SK-N-MC (cell line): ENCODE data around the gene MS4A15.
"Not testable (repeated sequence)": the region's sequence is repeated elsewhere in the genome, so short reads cannot be mapped to it uniquely, and the experiment has no call there.

Source experiments
- DNase-seq: peaks from one replicate; pipeline ENCODE4 v3.0.0-alpha.2; 2011; ENCODE audit warnings: low read depth, low spot score
- H3K27ac ChIP-seq: fragments of 200-600 bp; sonication (generic); 2 replicates; pipeline ENCODE4 v1.5.1; 2016; ENCODE audit warnings: mixed run types
- H3K36me3 ChIP-seq: fragments of 200-600 bp; sonication (generic); 2 replicates; pipeline ENCODE4 v1.6.1; 2017; ENCODE audit warnings: antibody characterized with exemption, low read length, mixed read lengths; ENCODE audit not compliant: insufficient read depth
- H3K4me3 ChIP-seq: fragments of 200-600 bp; sonication (generic); 2 replicates; pipeline ENCODE4 v1.5.1; 2016
- H3K9ac ChIP-seq: fragments of 200-600 bp; sonication (generic); 2 replicates; pipeline ENCODE4 v1.8.0; 2017; ENCODE audit warnings: mixed run types, mixed read lengths; ENCODE audit not compliant: insufficient read length
- H3K9me3 ChIP-seq: fragments of 200-600 bp; sonication (generic); 2 replicates; pipeline ENCODE4 v1.6.1; 2017; ENCODE audit warnings: low read depth, mild to moderate bottlenecking, antibody characterized with exemption, low read length, moderate library complexity, mixed read lengths
- EZH2 ChIP-seq: fragments of 200-600 bp; sonication (generic); IDR thresholded peaks from one replicate; pipeline ENCODE4 v1.6.1; 2017; ENCODE audit warnings: antibody characterized with exemption
- FOXP2 ChIP-seq: optimal IDR thresholded peaks from 2 replicates; pipeline ENCODE3; 2011; ENCODE audit warnings: mild to moderate bottlenecking, moderate library complexity; ENCODE audit not compliant: insufficient read depth; ENCODE audit errors: extremely low read length, control extremely low read depth
- POLR2AphosphoS5 ChIP-seq: IDR thresholded peaks from 2 replicates; pipeline ENCODE4 v1.6.1; 2012; ENCODE audit warnings: mild to moderate bottlenecking, low read depth, low read length, borderline replicate concordance

MS4A15 gene

GRCh38 chr11:60816590-60817157 is 60.0 kb downstream of the MS4A15 start:
- Histone ChIP-seq H3K9me3 (no peaks in the 10 kb centered on the region), H3K4me3 (no peak overlapping the region), H3K9ac (no peak overlapping the region), H3K36me3 (no peaks in the 10 kb centered on the region), H3K27ac (no peak overlapping the region)
- TF ChIP-seq POLR2AphosphoS5 (no peak), EZH2 (no peak), FOXP2 (no peak)
- DNase-seq: no peak

GRCh38 chr11:60818057-60818456 is 61.4 kb downstream of the MS4A15 start:
- Histone ChIP-seq H3K9me3 (no peaks in the 10 kb centered on the region), H3K9ac (no peak overlapping the region), H3K36me3 (no peaks in the 10 kb centered on the region), H3K4me3 (no peak overlapping the region), H3K27ac (no peak overlapping the region)
- TF ChIP-seq FOXP2 (no peak), EZH2 (no peak), POLR2AphosphoS5 (no peak)
- DNase-seq: no peak

- Histone ChIP-seq H3K27ac (no peak overlapping the region), H3K9ac (no peak overlapping the region), H3K36me3 (no peaks in the 10 kb centered on the region), H3K4me3 (no peak overlapping the region), H3K9me3 (no peaks in the 10 kb centered on the region)
- TF ChIP-seq EZH2 (no peak), FOXP2 (no peak), POLR2AphosphoS5 (no peak)
- DNase-seq: no peak
Observed at GRCh38 chr11:60821827-60822599, 65.3 kb downstream of the MS4A15 start.

GRCh38 chr11:60823745-60824306 is 67.2 kb downstream of the MS4A15 start:
- H3K9me3 ChIP-seq, H3K4me3 ChIP-seq, DNase-seq, H3K27ac ChIP-seq, H3K9ac ChIP-seq, H3K36me3 ChIP-seq: not testable (repeated sequence)

GRCh38 chr11:60825118-60825517 is 68.5 kb downstream of the MS4A15 start:
- no peaks in the 10 kb centered on the region for H3K9me3 ChIP-seq
- TF ChIP-seq FOXP2: no peak
- no peak for TF ChIP-seq EZH2
- TF ChIP-seq POLR2AphosphoS5: no peak
- no peak for DNase-seq

GRCh38 chr11:60825790-60826189 is 69.1 kb downstream of the MS4A15 start:
- H3K27ac ChIP-seq: no peak overlapping the region
- no peak overlapping the region for H3K4me3 ChIP-seq
- no peaks in the 10 kb centered on the region for H3K36me3 ChIP-seq
- no peak overlapping the region for H3K9ac ChIP-seq
- no peak for TF ChIP-seq POLR2AphosphoS5
- no peak for TF ChIP-seq FOXP2
- TF ChIP-seq EZH2: no peak
- DNase-seq: no peak
- H3K9me3 ChIP-seq: no peaks in the 10 kb centered on the region

More at GRCh38 chr11:60825118-60825517, 68.5 kb downstream of the MS4A15 start:
- Histone ChIP-seq H3K36me3 (no peaks in the 10 kb centered on the region), H3K27ac (no peak overlapping the region), H3K9ac (no peak overlapping the region), H3K4me3 (no peak overlapping the region)
